IMR-90 (cell line): ENCODE results near the gene DAAM1. TPM values are rescaled to one million over a fixed set of nuclear protein-coding genes. Genes with fewer than 3 reads are reported as not detected.

ENCODE experiments used
- ATAC-seq: fragments of 200-7000 bp; cut with Tn5 transposase; 2 replicates; pipeline ENCODE4 v1.9.1; 2020; ENCODE audit warnings: low read depth, mild to moderate bottlenecking, moderate library complexity
- BruUV-seq: library from RNA; stranded (reverse); fragments of 400-500 nt; replicated peaks from 2 replicates; lab custom pipeline; 2021; lab: Mats Ljungman, UMichigan
- CTCF ChIA-PET: fragments of 300-600 bp; formaldehyde crosslinking; extraction: SDS; loops from one replicate; lab custom pipeline; 2021; ENCODE audit warnings: antibody characterized with exemption; lab: Yijun Ruan, JAX
- POLR2A ChIA-PET: fragments of 300-600 bp; sonication (Branson Sonifier 250); formaldehyde crosslinking; loops from one replicate; lab custom pipeline; 2022; ENCODE audit warnings: antibody characterized with exemption; ENCODE audit not compliant: unreplicated experiment; lab: Charles Lee
- DNase-seq: peaks from one replicate; pipeline ENCODE4 v3.0.0; 2013
- H2AFZ ChIP-seq: replicated peaks from 2 replicates; pipeline ENCODE3; 2013; ENCODE audit warnings: low read length, mild to moderate bottlenecking; ENCODE audit not compliant: poor library complexity
- H2AK5ac ChIP-seq: 2 replicates; pipeline ENCODE4 v1.6.1; 2013; ENCODE audit warnings: low read depth, low read length, inconsistent platforms
- H2AK9ac ChIP-seq: replicated peaks from 2 replicates; pipeline ENCODE3; 2013; ENCODE audit warnings: mild to moderate bottlenecking, low read depth, low read length, moderate library complexity; ENCODE audit not compliant: poor library complexity
- H2BK120ac ChIP-seq: 2 replicates; pipeline ENCODE4 v1.6.1; 2013; ENCODE audit warnings: low read depth, low read length, inconsistent platforms
- H2BK15ac ChIP-seq: 3 replicates; pipeline ENCODE4 v1.6.1; 2013; ENCODE audit warnings: low read depth, low read length, inconsistent platforms
- H2BK20ac ChIP-seq: 2 replicates; pipeline ENCODE4 v1.6.1; 2013; ENCODE audit warnings: low read depth, mild to moderate bottlenecking, inconsistent platforms, low read length, moderate library complexity
- H2BK5ac ChIP-seq: 2 replicates; pipeline ENCODE4 v1.6.1; 2013; ENCODE audit warnings: mild to moderate bottlenecking, low read depth, low read length, inconsistent platforms; ENCODE audit not compliant: poor library complexity, severe bottlenecking
- H3K14ac ChIP-seq: replicated peaks from 2 replicates; pipeline ENCODE4 v1.6.1; 2013; ENCODE audit warnings: low read depth, low read length, inconsistent platforms
- H3K18ac ChIP-seq: 2 replicates; pipeline ENCODE4 v1.6.1; 2013; ENCODE audit warnings: low read depth, low read length, control low read depth
- H3K23ac ChIP-seq: 2 replicates; pipeline ENCODE4 v1.6.1; 2013; ENCODE audit warnings: low read depth, low read length, inconsistent platforms
- H3K27ac ChIP-seq: 2 replicates; pipeline ENCODE4 v1.5.1; 2013; ENCODE audit warnings: mild to moderate bottlenecking, control low read depth, low read length; ENCODE audit not compliant: insufficient read depth
- H3K27me3 ChIP-seq: 2 replicates; pipeline ENCODE4 v1.6.1; 2013; ENCODE audit warnings: low read length; ENCODE audit not compliant: control insufficient read depth, insufficient read depth
- H3K36me3 ChIP-seq: 2 replicates; pipeline ENCODE4 v1.6.1; 2013; ENCODE audit warnings: low read length, mixed read lengths; ENCODE audit not compliant: control insufficient read depth, insufficient read depth
- H3K4ac ChIP-seq: 2 replicates; pipeline ENCODE4 v1.6.1; 2013; ENCODE audit warnings: low read depth, low read length, inconsistent platforms
- H3K4me1 ChIP-seq: 2 replicates; pipeline ENCODE4 v1.6.1; 2013; ENCODE audit warnings: low read length, mixed read lengths; ENCODE audit not compliant: control insufficient read depth, insufficient read depth
- H3K4me2 ChIP-seq: 2 replicates; pipeline ENCODE4 v1.6.1; 2013; ENCODE audit warnings: low read depth, mild to moderate bottlenecking, control low read depth, low read length, moderate library complexity
- H3K4me3 ChIP-seq: 2 replicates; pipeline ENCODE4 v1.5.1; 2013; ENCODE audit warnings: low read depth, mild to moderate bottlenecking, control low read depth, low read length, moderate library complexity; ENCODE audit not compliant: insufficient read depth
- H3K56ac ChIP-seq: 2 replicates; pipeline ENCODE4 v1.6.1; 2013; ENCODE audit warnings: low read length, inconsistent platforms; ENCODE audit not compliant: insufficient read depth; ENCODE audit errors: extremely low read depth
- H3K79me1 ChIP-seq, 2 experiments: 2 replicates each; pipeline ENCODE4 v1.6.1; 2013; ENCODE audit warnings: low read length in 2 of 2, inconsistent platforms in 1 of 2, low read depth in 1 of 2
- H3K9ac ChIP-seq: 2 replicates; pipeline ENCODE4 v1.6.1; 2013; ENCODE audit warnings: low read depth, low read length, control low read depth
- H3K9me1 ChIP-seq: 2 replicates; pipeline ENCODE4 v1.6.1; 2013; ENCODE audit warnings: low read length, inconsistent platforms; ENCODE audit not compliant: insufficient read depth
- H3K9me3 ChIP-seq: 2 replicates; pipeline ENCODE4 v1.6.1; 2013; ENCODE audit warnings: low read length; ENCODE audit not compliant: control insufficient read depth, insufficient read depth
- H4K20me1 ChIP-seq: 2 replicates; pipeline ENCODE4 v1.6.1; 2013; ENCODE audit warnings: low read length, inconsistent platforms; ENCODE audit not compliant: insufficient read depth
- H4K5ac ChIP-seq: 2 replicates; pipeline ENCODE4 v1.6.1; 2013; ENCODE audit warnings: mild to moderate bottlenecking, low read depth, low read length, control low read depth
- H4K8ac ChIP-seq, 2 experiments: 2 replicates each; pipeline ENCODE4 v1.6.1; 2013; ENCODE audit warnings: low read depth in 2 of 2, low read length in 2 of 2, control low read depth in 1 of 2, inconsistent platforms in 1 of 2
- H4K91ac ChIP-seq: 2 replicates; pipeline ENCODE4 v1.6.1; 2013; ENCODE audit warnings: low read depth, low read length, inconsistent platforms; ENCODE audit not compliant: insufficient read depth
- BHLHE40 ChIP-seq: fragments of 150-350 bp; IDR thresholded peaks from 2 replicates; pipeline ENCODE4 v1.6.1; 2016; ENCODE audit warnings: mild to moderate bottlenecking, low read depth, low read length
- CEBPB ChIP-seq: IDR thresholded peaks from 2 replicates; pipeline ENCODE4 v1.6.1; 2012; ENCODE audit warnings: low read depth, low read length, improper control_type of control experiment
- CHD1 ChIP-seq: IDR thresholded peaks from 2 replicates; pipeline ENCODE4 v1.6.1; 2012; ENCODE audit warnings: low read depth, low read length, improper control_type of control experiment
- FOS ChIP-seq: fragments of 150-350 bp; IDR thresholded peaks from 2 replicates; pipeline ENCODE4 v1.6.1; 2016; ENCODE audit warnings: low read depth, low read length
- MAFK ChIP-seq: IDR thresholded peaks from 2 replicates; pipeline ENCODE4 v1.6.1; 2012; ENCODE audit warnings: low read depth, low read length, improper control_type of control experiment
- MAZ ChIP-seq: IDR thresholded peaks from 2 replicates; pipeline ENCODE4 v1.6.1; 2012; ENCODE audit warnings: low read depth, mild to moderate bottlenecking, low read length, improper control_type of control experiment, moderate library complexity, borderline replicate concordance
- MXI1 ChIP-seq: IDR thresholded peaks from 2 replicates; pipeline ENCODE4 v1.6.1; 2012; ENCODE audit warnings: low read depth, mild to moderate bottlenecking, low read length, moderate library complexity, borderline replicate concordance
- NFE2L2 ChIP-seq: fragments of 150-350 bp; IDR thresholded peaks from 2 replicates; pipeline ENCODE4 v1.6.1; 2016; ENCODE audit warnings: low read depth, mild to moderate bottlenecking, low read length
- POLR2A ChIP-seq: IDR thresholded peaks from 2 replicates; pipeline ENCODE4 v1.6.1; 2012; ENCODE audit warnings: mild to moderate bottlenecking, low read depth, low read length
- RAD21 ChIP-seq: IDR thresholded peaks from 2 replicates; pipeline ENCODE4 v1.6.1; 2012; ENCODE audit warnings: low read length, improper control_type of control experiment
- RCOR1 ChIP-seq: IDR thresholded peaks from 2 replicates; pipeline ENCODE4 v1.6.1; 2012; ENCODE audit warnings: mild to moderate bottlenecking, low read length, improper control_type of control experiment; ENCODE audit not compliant: insufficient replicate concordance
- RFX5 ChIP-seq: IDR thresholded peaks from 2 replicates; pipeline ENCODE4 v1.8.0; 2012; ENCODE audit warnings: low read depth, mild to moderate bottlenecking, low read length, moderate library complexity
- SMC3 ChIP-seq: fragments of 150-350 bp; IDR thresholded peaks from 2 replicates; pipeline ENCODE4 v1.6.1; 2016; ENCODE audit warnings: low read depth, mild to moderate bottlenecking, antibody characterized with exemption, low read length, moderate library complexity
- WGBS, 2 experiments: methylation state at CpG; one replicate each; pipeline versions ENCODE4 v1.1.5 to v1.1.7; 2013; ENCODE audit warnings: missing lambda C conversion rate in 2 of 2; ENCODE audit not compliant: insufficient read length in 1 of 2; ENCODE audit errors: extremely low coverage in 2 of 2; 5-methylcytosine and 5-hydroxymethylcytosine counted together
- dilution Hi-C: fragments of 300-500 bp; cut with HindIII; formaldehyde crosslinking; loops from one replicate; pipeline ENCODE4 v1.14.3; 2018; ENCODE audit warnings: low sequenced_read_pairs; ENCODE audit not compliant: unreplicated experiment
- in situ Hi-C: fragments of 300-500 bp; cut with MboI; formaldehyde crosslinking; loops from 3 replicates; pipeline ENCODE4 v1.14.3; 2019; ENCODE audit warnings: low sequenced_read_pairs, inconsistent platforms, mixed read lengths
- intact Hi-C: fragments of 100-400 bp; cut with micrococcal nuclease; formaldehyde crosslinking; loops from 2 replicates; pipeline ENCODE4 v1.10.0; 2022
- polyA plus RNA-seq, 3 experiments: library from polyadenylated mRNA; depleted of rRNA; stranded (reverse); fragments of >200 nt; gene quantifications; 2 replicates each; pipeline ENCODE4 v1.2.3, GENCODE V29; 2012; ENCODE audit warnings: low replicate concordance in 1 of 3
- total RNA-seq: library from RNA; depleted of rRNA; stranded (reverse); fragments of >200 nt; gene quantifications from 2 replicates; pipeline ENCODE4 v1.2.3, GENCODE V29; 2012
- TF ChIP-seq, protein P1 (sequence below): fragments of 150-350 bp; IDR thresholded peaks from 2 replicates; pipeline ENCODE4 v1.6.1; 2017; ENCODE audit warnings: mild to moderate bottlenecking, antibody characterized with exemption, low read length, low read depth
- TF ChIP-seq, protein P2 (sequence below): conservative IDR thresholded peaks from 2 replicates; pipeline ENCODE4 v1.5.1; 2012; ENCODE audit warnings: mild to moderate bottlenecking, low read depth, low read length, improper control_type of control experiment
- TF ChIP-seq, protein P3 (sequence below): fragments of 150-350 bp; IDR thresholded peaks from 2 replicates; pipeline ENCODE4 v1.6.1; 2016; ENCODE audit warnings: low read depth, mild to moderate bottlenecking, low read length, moderate library complexity, borderline replicate concordance

Gene DAAM1
- total and polyA plus RNA-seq, 2 of the 4 experiments (the other 2 are of a cell fraction) = 4.8 to 5.4 TPM

DNA sequence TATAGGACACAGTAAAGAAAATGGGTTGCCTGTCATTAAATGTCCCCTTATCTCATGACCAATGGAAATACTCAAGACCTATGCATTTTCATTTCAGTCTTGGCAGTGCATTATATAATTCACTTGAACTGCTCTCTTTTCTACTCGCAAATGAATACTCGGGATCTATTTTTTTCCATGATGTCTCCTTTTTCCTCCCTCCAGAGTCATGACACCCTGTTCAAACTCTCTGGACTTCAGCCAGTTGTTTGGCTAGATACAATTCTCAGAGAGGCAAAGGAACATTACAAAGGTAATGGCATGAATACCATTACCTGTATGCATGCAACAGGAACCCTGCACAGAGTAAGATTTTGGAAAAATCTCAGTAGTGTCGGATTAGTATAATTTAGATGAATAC, 145.8 kb downstream of the DAAM1 start:
- ATAC-seq (no peak), DNase-seq (no peak)
- H3K4ac ChIP-seq = no peak overlapping the region
- no TSS peak for BruUV-seq
- peaks cover 2% of the 10 kb centered on the region; the same call in 1 of the 2 replicates for H3K36me3 ChIP-seq
- intact Hi-C loops = loop anchor here (5.0 kb wide), 1 partner anchor 142 kb away; no protein-coding TSS in a partner anchor
- dilution Hi-C loops = no loop called here
- ChIA-PET CTCF (no interaction called here), POLR2A (no interaction called here)
- no peak overlapping the region for H4K91ac ChIP-seq
- H2BK20ac ChIP-seq = peak overlapping the region; percentile 23; the same call in 1 of the 2 replicates
- TF ChIP-seq MXI1 = no peak
- TF ChIP-seq CEBPB = no peak
- TF ChIP-seq, protein P1, sequence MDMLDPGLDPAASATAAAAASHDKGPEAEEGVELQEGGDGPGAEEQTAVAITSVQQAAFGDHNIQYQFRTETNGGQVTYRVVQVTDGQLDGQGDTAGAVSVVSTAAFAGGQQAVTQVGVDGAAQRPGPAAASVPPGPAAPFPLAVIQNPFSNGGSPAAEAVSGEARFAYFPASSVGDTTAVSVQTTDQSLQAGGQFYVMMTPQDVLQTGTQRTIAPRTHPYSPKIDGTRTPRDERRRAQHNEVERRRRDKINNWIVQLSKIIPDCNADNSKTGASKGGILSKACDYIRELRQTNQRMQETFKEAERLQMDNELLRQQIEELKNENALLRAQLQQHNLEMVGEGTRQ = no peak
- TF ChIP-seq, protein P2, sequence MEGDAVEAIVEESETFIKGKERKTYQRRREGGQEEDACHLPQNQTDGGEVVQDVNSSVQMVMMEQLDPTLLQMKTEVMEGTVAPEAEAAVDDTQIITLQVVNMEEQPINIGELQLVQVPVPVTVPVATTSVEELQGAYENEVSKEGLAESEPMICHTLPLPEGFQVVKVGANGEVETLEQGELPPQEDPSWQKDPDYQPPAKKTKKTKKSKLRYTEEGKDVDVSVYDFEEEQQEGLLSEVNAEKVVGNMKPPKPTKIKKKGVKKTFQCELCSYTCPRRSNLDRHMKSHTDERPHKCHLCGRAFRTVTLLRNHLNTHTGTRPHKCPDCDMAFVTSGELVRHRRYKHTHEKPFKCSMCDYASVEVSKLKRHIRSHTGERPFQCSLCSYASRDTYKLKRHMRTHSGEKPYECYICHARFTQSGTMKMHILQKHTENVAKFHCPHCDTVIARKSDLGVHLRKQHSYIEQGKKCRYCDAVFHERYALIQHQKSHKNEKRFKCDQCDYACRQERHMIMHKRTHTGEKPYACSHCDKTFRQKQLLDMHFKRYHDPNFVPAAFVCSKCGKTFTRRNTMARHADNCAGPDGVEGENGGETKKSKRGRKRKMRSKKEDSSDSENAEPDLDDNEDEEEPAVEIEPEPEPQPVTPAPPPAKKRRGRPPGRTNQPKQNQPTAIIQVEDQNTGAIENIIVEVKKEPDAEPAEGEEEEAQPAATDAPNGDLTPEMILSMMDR = no peak
- no peak for TF ChIP-seq POLR2A
- TF ChIP-seq, protein P3, sequence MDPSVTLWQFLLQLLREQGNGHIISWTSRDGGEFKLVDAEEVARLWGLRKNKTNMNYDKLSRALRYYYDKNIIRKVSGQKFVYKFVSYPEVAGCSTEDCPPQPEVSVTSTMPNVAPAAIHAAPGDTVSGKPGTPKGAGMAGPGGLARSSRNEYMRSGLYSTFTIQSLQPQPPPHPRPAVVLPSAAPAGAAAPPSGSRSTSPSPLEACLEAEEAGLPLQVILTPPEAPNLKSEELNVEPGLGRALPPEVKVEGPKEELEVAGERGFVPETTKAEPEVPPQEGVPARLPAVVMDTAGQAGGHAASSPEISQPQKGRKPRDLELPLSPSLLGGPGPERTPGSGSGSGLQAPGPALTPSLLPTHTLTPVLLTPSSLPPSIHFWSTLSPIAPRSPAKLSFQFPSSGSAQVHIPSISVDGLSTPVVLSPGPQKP = no peak
- no peak for TF ChIP-seq MAZ
- no peak for TF ChIP-seq CHD1
- TF ChIP-seq FOS = no peak
- no peak for TF ChIP-seq NFE2L2
- no peak for TF ChIP-seq BHLHE40
- no peak for TF ChIP-seq RAD21
- no peak for TF ChIP-seq RFX5
- no peak for TF ChIP-seq MAFK
- TF ChIP-seq RCOR1 = no peak
- TF ChIP-seq SMC3 = no peak
- H2AK9ac ChIP-seq = no peak overlapping the region
- H2BK15ac ChIP-seq = no peak overlapping the region
- peaks cover 9% of the 10 kb centered on the region for H3K4me1 ChIP-seq
- no peak overlapping the region for H3K23ac ChIP-seq
- 100% methylated on average over 2 of the region's 3 CpGs; no CpG with 5 or more reads in 1 of the 2 experiments for WGBS, 2 experiments
- no peak overlapping the region for H3K56ac ChIP-seq
- H3K27ac ChIP-seq = no peak overlapping the region
- no peak overlapping the region for H2BK120ac ChIP-seq
- peaks cover 6% of the 10 kb centered on the region for H3K9me1 ChIP-seq
- no peaks in the 10 kb centered on the region for H3K27me3 ChIP-seq
- H3K18ac ChIP-seq = no peak overlapping the region
- H3K9me3 ChIP-seq = no peaks in the 10 kb centered on the region
- no peak overlapping the region for H4K8ac ChIP-seq
- no peak overlapping the region for H3K9ac ChIP-seq
- H3K4me3 ChIP-seq = no peak overlapping the region
- in situ Hi-C loops = no loop called here
- 0 out of 4 replicates have a peak, but pooled peaks cover 0 to 4% of the 10 kb centered on the region in 2 experiments for H3K79me1 ChIP-seq
- peak overlapping the region; percentile 35 for H2BK5ac ChIP-seq
- no peaks in the 10 kb centered on the region for H4K20me1 ChIP-seq
- H3K14ac ChIP-seq = no peak overlapping the region
- H2AK5ac ChIP-seq = no peak overlapping the region
- H3K4me2 ChIP-seq = no peak overlapping the region
- H2AFZ ChIP-seq = no peak overlapping the region
- H4K5ac ChIP-seq = no peak overlapping the region
